Measurements from ENCODE around the gene C16orf82. TPM values are rescaled to one million over a fixed set of nuclear protein-coding genes. Genes with fewer than 3 reads are reported as not detected.

The C16orf82 gene
- total and polyA plus RNA-seq, 8 donors, result not detected

GRCh38 chr16:27052007-27052406 is 14.7 kb upstream of the C16orf82 start:
- TF ChIP-seq POLR2AphosphoS5 (IDR thresholded peaks at IDR 0.05), result no peak
- no peak for TF ChIP-seq EP300 (IDR thresholded peaks at IDR 0.05)
- TF ChIP-seq POLR2A (IDR thresholded peaks at IDR 0.05), result no peak
- no peak for TF ChIP-seq CTCF (IDR thresholded peaks at IDR 0.05)
- intact Hi-C loops (cut with DNase I; ENCODE audit: low total_unique reads), result no loop called here
- no peak for DNase-seq
- peaks cover 0 to 5% (median 0%) of the 10 kb centered on the region in 3 donors for H3K27me3 ChIP-seq
- H3K9me3 ChIP-seq, result no peaks in the 10 kb centered on the region
- WGBS, 5 donors, result 78 to 91% (median 85%) methylated on average over 16 of the region's 16 CpGs
- H3K36me3 ChIP-seq, result no peaks in the 10 kb centered on the region
- H3K27ac ChIP-seq, result no peak overlapping the region
- no peak overlapping the region for H3K4me3 ChIP-seq
- H3K4me1 ChIP-seq, result no peaks in the 10 kb centered on the region

GRCh38 chr16:27053996-27054395 is 12.7 kb upstream of the C16orf82 start:
- H3K9me3 ChIP-seq, result no peaks in the 10 kb centered on the region
- H3K27me3 ChIP-seq, result peaks cover 0 to 5% (median 0%) of the 10 kb centered on the region in 3 donors
- no peak overlapping the region for H3K27ac ChIP-seq
- no peaks in the 10 kb centered on the region for H3K36me3 ChIP-seq
- 91 to 100% (median 95%) methylated on average over 3 of the region's 3 CpGs for WGBS, 5 donors
- no peak for DNase-seq
- H3K4me3 ChIP-seq, result no peak overlapping the region
- TF ChIP-seq POLR2AphosphoS5 (IDR thresholded peaks at IDR 0.05), result no peak
- TF ChIP-seq EP300 (IDR thresholded peaks at IDR 0.05), result no peak
- TF ChIP-seq CTCF (IDR thresholded peaks at IDR 0.05), result no peak
- no peak for TF ChIP-seq POLR2A (IDR thresholded peaks at IDR 0.05)
- intact Hi-C loops (cut with DNase I; ENCODE audit: low total_unique reads), result no loop called here
- H3K4me1 ChIP-seq, result no peaks in the 10 kb centered on the region

DNA sequence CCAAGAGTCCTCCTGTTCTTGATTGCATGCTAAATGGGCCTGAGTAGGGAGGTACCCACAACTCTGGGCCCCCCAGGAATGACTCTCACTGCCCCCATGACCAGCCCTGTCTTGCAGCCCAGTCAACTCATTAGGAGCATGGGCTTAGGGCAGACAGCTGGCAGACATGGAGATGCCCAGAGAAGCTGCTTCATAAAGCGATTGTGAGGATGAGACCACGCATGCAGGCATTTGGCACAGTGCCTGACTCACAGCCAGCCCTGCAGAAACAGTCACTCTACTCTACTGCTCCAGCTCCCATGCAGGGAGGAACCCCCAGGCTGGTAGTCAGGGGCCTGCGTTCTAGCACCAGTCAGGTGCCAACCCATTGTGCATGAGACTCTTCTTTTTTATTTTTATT is 8.4 kb upstream of the C16orf82 start:
- Histone ChIP-seq H3K27me3 (peaks cover 0 to 14% (median 0%) of the 10 kb centered on the region in 3 donors), H3K36me3 (no peaks in the 10 kb centered on the region), H3K4me1 (no peaks in the 10 kb centered on the region), H3K27ac (no peak overlapping the region), H3K9me3 (no peaks in the 10 kb centered on the region), H3K4me3 (no peak overlapping the region)
- 65 to 89% (median 82%) methylated on average over 3 of the region's 3 CpGs for WGBS, 5 donors
- no peak for TF ChIP-seq CTCF (IDR thresholded peaks at IDR 0.05)
- TF ChIP-seq POLR2A (IDR thresholded peaks at IDR 0.05), result no peak
- TF ChIP-seq EP300 (IDR thresholded peaks at IDR 0.05), result no peak
- TF ChIP-seq POLR2AphosphoS5 (IDR thresholded peaks at IDR 0.05), result no peak
- intact Hi-C loops (cut with DNase I; ENCODE audit: low total_unique reads), result no loop called here
- no peak for DNase-seq

DNA sequence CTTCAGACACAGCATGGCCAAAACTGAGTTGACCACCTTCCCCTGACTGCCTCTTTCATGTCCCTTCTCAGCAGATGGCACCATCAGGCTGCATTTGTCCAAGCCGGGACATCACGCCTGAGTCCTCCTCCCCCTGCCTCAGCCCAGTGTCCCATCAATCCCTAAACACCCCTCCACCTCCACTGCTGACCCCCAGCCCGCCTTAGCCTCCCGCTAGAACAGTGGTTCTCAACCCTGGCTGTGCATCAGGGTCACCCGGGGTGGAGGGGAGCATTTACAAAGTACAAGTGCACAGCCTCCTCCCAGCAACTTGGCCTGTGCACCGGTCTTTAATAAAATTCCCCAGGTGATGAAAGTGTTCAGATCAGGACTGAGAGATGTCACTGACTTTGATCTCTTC is 4.0 kb downstream of the C16orf82 start:
- H3K36me3 ChIP-seq, result no peaks in the 10 kb centered on the region
- WGBS, 5 donors, result 72 to 87% (median 81%) methylated on average over 6 of the region's 6 CpGs
- H3K27me3 ChIP-seq, result peaks cover 0 to 29% (median 10%) of the 10 kb centered on the region in 3 donors
- no peak overlapping the region for H3K4me3 ChIP-seq
- peaks cover 0 to 13% (median 2%) of the 10 kb centered on the region in 4 donors for H3K9me3 ChIP-seq
- TF ChIP-seq CTCF (IDR thresholded peaks at IDR 0.05) (no peak), POLR2AphosphoS5 (IDR thresholded peaks at IDR 0.05) (no peak), EP300 (IDR thresholded peaks at IDR 0.05) (no peak), POLR2A (IDR thresholded peaks at IDR 0.05) (no peak)
- intact Hi-C loops (cut with DNase I; ENCODE audit: low total_unique reads), result no loop called here
- peaks cover 0 to 3% (median 0%) of the 10 kb centered on the region in 4 donors for H3K4me1 ChIP-seq
- H3K27ac ChIP-seq, result no peak overlapping the region
- DNase-seq, result no peak

All from stomach (tissue), 9 donors.